DMS 273 treated with DMSO at 0.1 percent for 48 hours (cell line): ENCODE results near the gene PRLH.

ENCODE experiments used
- DNase-seq: peaks from one replicate; lab custom pipeline; 2025; lab: John Stamatoyannopoulos, UW

The PRLH gene

DNA sequence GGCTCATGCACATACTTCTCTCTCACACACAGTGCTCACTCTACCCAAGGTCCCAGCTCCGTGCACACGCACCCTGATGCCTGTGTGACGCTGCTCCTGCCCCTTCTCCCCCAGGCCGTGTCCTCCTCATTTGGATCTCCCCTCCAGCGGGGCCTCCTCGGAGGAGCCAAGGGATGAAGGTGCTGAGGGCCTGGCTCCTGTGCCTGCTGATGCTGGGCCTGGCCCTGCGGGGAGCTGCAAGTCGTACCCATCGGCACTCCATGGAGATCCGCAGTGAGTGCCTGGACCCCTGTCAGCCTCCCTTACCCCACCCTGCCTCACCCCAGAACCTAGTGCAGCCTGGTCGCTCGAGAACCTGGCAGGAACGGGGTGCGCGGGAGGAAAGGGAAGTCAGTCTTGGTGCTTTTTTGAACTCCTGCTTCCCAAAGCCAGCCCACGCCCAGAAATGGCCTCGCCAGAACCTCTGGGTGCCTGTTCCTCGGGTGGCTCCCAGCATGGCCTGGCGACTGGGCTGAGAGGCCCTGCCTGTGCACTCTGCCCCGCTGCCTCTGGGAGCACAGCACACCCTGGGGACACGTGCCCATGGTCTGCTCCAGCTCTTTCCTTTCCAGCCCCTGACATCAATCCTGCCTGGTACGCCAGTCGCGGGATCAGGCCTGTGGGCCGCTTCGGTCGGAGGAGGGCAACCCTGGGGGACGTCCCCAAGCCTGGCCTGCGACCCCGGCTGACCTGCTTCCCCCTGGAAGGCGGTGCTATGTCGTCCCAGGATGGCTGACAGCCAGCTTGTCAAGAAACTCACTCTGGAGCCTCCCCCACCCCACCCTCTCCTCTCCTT, at the start of gene PRLH:
Gene PRLH, plus strand, starts transcription at position 174 of the 835 bp plus-strand sequence. Its CDS starts 0 bp downstream, at position 174.
- DNase-seq, result no peak

DNA sequence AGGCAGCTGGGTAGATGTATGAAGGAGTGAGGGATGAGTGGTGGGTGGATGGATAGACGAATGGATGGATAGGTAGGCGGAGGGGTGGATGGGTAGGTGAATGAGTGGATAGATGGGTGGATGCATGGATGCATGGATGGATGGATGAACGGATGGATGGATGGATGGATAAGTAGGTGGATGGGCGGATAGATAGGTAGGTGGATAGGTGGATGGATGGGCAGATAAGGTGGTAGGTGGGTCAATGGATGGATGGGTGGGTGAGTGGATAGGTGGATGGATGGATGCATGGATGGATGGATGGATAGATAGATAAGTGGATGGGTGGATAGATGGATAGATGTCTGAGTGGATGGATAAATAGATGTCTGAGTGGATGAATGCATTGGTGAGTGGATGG, 49.2 kb upstream of the PRLH start:
- no peak for DNase-seq

DNA sequence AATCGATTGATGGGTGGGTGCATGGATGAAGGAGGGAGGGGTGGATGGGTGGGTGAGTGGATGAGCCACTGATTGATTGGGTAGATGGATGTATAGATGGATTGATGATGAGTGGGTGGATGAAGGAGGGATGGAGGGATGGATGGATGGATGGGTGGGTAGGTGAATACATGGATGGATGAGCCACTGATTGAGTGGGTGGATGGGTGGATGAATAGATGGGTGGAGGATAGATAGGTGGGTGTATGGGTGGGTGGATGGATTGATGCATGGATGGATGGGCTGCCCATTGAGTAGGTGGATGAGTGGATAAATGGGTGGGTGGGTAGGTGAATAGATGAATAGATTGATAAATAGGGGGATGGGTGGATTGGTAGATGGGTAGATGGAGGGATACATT, 48.4 kb upstream of the PRLH start:
- no peak for DNase-seq

DNA sequence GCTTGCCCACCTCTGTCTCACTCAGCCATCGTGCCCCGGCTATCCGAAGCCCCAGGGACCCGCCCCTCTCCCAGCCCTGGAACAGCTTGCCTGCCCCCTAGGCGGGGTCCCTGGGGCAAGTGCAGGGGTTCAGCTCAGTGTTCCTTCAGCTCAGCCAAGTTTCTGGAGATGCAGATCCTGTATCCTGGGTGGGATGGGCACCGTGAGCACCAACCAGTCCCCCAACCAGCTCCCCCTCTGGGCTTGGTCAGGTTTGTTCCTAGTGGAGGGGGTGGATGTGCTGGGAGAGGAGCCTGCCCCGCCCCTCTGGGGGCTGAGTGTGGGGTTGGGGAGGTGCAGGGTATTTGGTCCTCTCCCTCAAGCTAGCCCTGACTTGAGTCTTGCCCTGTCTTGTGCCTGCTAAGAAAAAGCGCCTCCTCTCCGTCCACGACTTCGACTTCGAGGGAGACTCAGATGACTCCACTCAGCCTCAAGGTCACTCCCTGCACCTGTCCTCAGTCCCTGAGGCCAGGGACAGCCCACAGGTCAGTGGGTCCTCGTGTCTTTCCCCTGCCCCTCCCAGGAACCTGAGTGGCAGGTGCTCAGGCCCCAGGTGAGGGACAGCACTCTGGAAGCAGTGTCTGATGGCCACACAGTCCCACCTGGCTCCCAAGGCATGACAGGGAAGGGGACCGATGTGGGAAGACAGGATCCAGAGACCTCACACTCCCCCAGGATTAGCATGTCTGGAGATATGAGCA, 46.7 kb upstream of the PRLH start:
- DNase-seq, result no peak

- DNase-seq, result no peak
Measured at GRCh38 chr2:237520290-237520689, 46.1 kb upstream of the PRLH start.

- DNase-seq, result no peak
Measured at GRCh38 chr2:237524631-237525030, 41.7 kb upstream of the PRLH start.

DNA sequence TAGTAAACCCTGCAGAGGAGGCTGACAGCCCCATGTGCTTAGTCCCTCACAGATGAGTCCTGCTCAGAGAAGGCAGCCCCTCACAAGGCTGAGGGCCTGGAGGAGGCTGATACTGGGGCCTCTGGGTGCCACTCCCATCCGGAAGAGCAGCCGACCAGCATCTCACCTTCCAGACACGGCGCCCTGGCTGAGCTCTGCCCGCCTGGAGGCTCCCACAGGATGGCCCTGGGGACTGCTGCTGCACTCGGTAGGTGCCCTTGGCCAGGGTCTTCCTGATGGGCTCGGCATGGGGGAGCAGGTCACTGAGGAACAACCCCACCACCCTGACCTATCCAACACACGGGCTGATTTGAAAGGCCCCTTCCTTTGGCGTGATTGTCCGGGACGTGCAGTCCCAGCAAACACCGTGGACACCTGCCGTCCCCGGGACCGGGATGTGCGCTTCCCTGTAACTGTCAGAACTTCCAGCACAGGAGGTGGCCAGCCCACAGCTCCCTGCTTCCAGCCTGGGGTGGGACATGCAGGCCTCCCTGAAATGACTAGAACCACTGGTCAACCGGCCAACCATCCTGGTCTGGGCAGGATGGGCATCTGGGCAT, 40.7 kb upstream of the PRLH start:
- no peak for DNase-seq

DNA sequence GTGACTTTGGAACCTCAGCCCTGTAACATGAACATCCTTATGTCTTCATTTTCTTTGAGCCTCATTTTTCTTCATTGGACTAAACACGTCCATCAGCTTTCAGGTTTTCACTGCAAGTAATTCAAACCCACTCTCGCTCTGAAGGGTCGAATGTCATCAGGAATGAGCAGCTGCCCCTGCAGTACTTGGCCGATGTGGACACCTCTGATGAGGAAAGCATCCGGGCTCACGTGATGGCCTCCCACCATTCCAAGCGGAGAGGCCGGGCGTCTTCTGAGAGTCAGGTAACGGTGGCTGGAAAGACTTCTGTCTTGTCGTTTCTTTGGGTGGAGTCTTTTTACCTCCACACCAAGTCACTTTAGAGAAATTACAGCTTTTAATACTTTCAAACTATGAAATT, 39.1 kb upstream of the PRLH start:
- DNase-seq, result no peak

GRCh38 chr2:237527766-237528165, 38.6 kb upstream of the PRLH start:
- no peak for DNase-seq

GRCh38 chr2:237529452-237530402, 36.6 kb upstream of the PRLH start:
- DNase-seq, result no peak

GRCh38 chr2:237530472-237531433, 35.6 kb upstream of the PRLH start:
- no peak for DNase-seq

DNA sequence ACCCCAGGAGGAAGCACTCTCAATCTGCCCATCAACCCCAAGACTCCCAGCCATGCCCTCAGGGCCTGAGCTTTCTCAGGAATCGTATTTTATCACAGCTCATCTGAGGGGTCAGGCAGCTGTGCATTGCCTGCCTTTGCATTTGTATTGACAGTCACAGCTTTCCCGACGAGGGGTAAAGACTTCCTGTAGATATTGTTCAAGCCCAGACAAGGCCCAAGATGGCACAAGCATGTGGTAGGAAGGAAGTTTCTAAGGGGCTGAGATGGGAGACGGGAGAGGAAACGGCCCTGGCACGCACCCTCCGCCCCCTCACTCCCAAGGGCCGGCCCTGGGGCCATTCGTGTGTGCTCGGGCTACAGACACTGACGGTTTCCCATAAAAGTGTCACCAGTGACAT, 34.2 kb upstream of the PRLH start:
- DNase-seq, result no peak

GRCh38 chr2:237533668-237534161, 32.7 kb upstream of the PRLH start:
- DNase-seq, result no peak

DNA sequence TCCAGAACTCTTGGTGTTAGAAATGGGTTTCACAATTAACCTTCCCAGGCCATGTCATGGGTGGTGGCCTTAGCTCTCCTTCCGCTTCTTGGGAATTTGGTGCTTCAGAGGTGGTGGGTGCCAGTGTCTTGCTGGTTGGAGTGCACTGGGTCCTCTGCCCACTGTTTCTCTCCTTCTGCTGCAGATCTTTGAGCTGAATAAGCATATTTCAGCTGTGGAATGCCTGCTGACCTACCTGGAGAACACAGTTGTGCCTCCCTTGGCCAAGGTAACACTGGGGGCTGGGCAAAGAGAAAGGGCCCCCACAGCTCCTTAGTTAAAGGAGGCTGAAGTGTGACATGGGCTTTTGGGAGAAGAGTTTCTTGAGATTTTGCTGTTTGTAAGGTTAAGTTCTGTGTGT, 32.0 kb upstream of the PRLH start:
- DNase-seq, result no peak

DNA sequence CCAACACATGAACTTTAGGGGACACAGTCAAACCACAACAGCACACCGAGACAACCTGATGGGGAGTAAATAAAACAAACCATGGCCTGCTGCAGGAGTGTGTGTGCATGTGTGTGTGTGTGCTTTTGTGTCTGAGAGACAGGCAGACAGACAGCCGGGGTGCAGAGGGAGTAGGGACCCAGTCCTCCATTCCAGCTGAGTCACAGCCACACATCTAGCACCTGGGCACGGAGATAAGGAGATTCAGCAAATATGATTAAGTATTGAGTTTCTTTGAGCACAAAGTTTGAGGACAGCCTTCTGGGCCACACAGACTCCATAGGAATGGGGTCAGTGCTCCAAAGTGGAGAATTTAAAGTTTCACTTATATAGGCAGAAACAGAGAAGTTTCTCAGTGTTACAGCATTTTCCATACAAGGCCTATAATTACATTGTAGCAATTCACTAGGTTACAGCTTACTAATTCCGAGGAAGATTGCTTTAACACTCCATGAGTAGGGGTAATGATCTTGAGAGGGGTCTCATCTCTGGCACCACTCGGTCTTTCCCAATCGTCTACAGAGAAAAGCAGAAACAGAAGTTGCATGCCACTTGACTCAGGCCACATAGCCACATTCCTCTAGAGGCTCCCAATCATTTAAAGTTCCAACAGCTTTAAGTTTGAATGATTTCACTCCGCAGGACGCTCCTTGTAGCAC, 30.8 kb upstream of the PRLH start:
- no peak for DNase-seq

- DNase-seq, result no peak
Measured at GRCh38 chr2:237536083-237536415, 30.3 kb upstream of the PRLH start.

DNA sequence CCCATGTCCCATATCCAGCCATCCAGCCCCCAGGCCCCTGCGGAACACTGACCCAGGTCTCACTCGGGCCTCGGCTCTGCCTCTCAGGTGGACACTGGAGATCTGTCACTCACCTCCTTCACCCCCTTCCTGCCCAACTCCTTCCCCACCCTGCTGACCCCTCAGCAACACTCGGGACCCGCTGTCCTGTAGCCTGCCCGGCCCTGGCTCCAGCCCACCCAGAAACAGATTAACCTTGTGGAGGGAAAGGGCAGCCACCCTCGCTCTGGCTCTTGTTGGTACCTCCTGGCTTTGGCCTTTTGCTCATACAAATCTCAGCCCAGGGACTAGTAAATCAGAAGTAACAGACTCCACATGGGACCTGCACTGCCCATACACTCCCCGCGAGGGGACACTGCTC, 29.8 kb upstream of the PRLH start:
- DNase-seq, result no peak

DNA sequence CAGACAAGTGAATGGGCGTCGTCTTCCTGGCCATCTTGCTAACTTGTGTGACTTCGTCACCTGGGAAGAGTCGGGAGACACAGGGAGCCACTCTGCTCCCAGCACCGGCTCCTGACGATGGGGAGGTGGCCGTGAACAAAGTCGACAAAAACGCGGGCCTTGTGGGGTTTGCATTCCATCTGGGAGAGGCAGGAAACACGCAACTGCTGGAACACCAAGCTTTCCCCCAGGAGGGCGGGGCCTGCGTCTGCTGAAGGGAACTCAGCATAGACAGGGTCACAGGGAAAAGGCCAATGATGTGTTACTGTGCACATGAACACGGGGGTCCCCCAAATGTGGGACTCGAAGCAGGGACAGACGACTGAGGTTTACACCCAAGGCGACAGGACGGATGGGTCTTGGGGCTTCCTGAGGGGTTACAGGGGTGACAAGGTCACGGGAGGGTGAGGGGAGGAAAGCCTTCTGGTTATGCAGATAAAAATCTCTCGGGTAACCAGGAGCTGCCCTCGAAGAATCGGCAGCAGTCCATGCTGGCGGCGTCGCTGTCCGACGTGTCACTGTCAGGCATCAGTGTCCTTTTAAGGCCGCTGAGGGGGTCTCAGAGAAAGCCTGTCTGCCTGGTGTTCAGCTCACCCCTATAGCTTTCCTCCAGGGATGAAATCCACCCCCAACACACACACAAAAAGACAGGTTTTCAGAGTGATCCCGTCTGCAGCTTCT, 28.2 kb upstream of the PRLH start:
- no peak for DNase-seq

DNA sequence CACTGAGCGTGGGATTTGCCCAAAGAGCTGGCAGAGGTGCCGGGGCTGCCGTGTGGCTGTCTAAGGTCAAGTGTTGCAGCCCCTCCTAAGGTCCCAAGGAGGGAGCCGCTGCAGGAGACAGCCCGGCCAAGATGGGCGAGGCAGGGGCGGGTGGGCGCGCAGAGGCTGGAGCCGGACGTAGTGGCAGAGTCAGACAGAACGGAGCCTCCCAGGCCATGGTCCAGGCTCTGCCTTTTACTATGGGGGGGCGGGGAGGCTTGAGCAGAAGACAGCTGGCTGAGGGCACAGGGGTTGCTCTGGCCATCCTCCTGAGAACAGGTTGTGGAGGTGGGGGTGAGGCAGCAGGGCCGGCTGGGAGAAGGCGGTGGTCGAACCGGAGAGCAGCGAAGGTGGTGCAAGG, 27.5 kb upstream of the PRLH start:
- DNase-seq, result no peak
